ENCODE data around the gene LRRC18. TPM values are rescaled to one million over a fixed set of nuclear protein-coding genes. Genes with fewer than 3 reads are reported as not detected.

Gene LRRC18
- polyA plus RNA-seq, 2 of the 4 experiments (the other 2 are of a cell fraction), result not detected

DNA sequence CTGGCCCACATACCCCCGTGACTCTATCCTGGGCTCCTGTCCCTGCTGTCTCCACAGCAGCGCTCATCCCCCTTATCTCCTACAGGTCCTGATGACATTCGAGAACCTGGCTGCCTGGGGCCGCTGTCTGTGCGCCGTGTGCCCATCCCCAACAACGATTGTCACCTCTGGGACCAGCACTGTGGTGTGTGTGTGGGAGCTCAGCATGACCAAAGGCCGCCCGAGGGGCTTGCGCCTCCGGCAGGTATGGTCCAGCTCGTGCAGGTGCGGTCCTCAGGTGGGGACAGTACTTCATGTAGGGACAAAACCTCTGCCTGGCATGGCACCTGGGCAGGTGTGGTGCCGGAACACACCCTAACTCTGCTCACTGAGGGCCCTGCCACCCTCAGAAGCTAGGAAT is 30.4 kb upstream of the LRRC18 start:
- Histone ChIP-seq H3K4me3 (no peak overlapping the region), H3K4me1 (no peaks in the 10 kb centered on the region), H3K4me2 (no peak overlapping the region), H3K9me3 (peaks cover 3% of the 10 kb centered on the region; the same call in 1 of the 3 replicates), H3K27ac (no peak overlapping the region)
- ChIA-PET CTCF (interaction anchor here (0.9 to 1.3 kb wide), 2 partner anchors 312 to 314 kb away, joined by 3 to 7 read pairs; no protein-coding TSS in a partner anchor), POLR2A (no interaction called here)
- no peak for FAIRE-seq
- TF ChIP-seq EP300 (IDR thresholded peaks at IDR 0.05), result no peak
- no peak for TF ChIP-seq TP53 (CRISPR knock-in tag; IDR thresholded peaks at IDR 0.05)
- TF ChIP-seq, protein P1, sequence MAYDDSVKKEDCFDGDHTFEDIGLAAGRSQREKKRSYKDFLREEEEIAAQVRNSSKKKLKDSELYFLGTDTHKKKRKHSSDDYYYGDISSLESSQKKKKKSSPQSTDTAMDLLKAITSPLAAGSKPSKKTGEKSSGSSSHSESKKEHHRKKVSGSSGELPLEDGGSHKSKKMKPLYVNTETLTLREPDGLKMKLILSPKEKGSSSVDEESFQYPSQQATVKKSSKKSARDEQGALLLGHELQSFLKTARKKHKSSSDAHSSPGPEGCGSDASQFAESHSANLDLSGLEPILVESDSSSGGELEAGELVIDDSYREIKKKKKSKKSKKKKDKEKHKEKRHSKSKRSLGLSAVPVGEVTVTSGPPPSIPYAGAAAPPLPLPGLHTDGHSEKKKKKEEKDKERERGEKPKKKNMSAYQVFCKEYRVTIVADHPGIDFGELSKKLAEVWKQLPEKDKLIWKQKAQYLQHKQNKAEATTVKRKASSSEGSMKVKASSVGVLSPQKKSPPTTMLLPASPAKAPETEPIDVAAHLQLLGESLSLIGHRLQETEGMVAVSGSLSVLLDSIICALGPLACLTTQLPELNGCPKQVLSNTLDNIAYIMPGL (CRISPR knock-in tag; IDR thresholded peaks at IDR 0.05; ENCODE audit: borderline replicate concordance), result no peak
- TF ChIP-seq SMC3 (IDR thresholded peaks at IDR 0.05), result no peak
- TF ChIP-seq RFX5 (IDR thresholded peaks at IDR 0.05), result no peak
- no peak for DNase-seq (ENCODE audit: low read depth in 1 of 2, low spot score in 1 of 2)
- WGBS (ENCODE audit: missing lambda C conversion rate), result 21% methylated on average over 6 of the region's 14 CpGs
- no peak for ATAC-seq

- ChIA-PET POLR2A (no interaction called here), CTCF (interaction anchor here (1.7 kb wide), 1 partner anchor 13 kb away, joined by 4 read pairs; no protein-coding TSS in a partner anchor)
- Histone ChIP-seq H3K4me2 (no peak overlapping the region), H3K4me1 (no peaks in the 10 kb centered on the region), H3K4me3 (no peak overlapping the region), H3K27ac (no peak overlapping the region), H3K9me3 (peaks cover 3% of the 10 kb centered on the region; the same call in 1 of the 3 replicates)
- FAIRE-seq (no peak), DNase-seq (ENCODE audit: low read depth in 1 of 2, low spot score in 1 of 2) (no peak), ATAC-seq (no peak)
- TF ChIP-seq FOSL2 (IDR thresholded peaks at IDR 0.05) (no peak), FOSL2 (CRISPR knock-in tag; IDR thresholded peaks at IDR 0.05) (no peak), EHMT2 (IDR thresholded peaks at IDR 0.05; ENCODE audit: low read depth) (no peak), KDM1A (IDR thresholded peaks at IDR 0.05; ENCODE audit: low read depth) (no peak), RFX5 (IDR thresholded peaks at IDR 0.05) (no peak), RAD21 (conservative IDR thresholded peaks at IDR 0.05 in 1 of 2, IDR thresholded peaks at IDR 0.05 in 1 of 2) (no peak)
- 6% methylated on average over 2 of the region's 3 CpGs for WGBS (ENCODE audit: missing lambda C conversion rate)
Observed at GRCh38 chr10:48968036-48968435, 28.4 kb upstream of the LRRC18 start.

DNA sequence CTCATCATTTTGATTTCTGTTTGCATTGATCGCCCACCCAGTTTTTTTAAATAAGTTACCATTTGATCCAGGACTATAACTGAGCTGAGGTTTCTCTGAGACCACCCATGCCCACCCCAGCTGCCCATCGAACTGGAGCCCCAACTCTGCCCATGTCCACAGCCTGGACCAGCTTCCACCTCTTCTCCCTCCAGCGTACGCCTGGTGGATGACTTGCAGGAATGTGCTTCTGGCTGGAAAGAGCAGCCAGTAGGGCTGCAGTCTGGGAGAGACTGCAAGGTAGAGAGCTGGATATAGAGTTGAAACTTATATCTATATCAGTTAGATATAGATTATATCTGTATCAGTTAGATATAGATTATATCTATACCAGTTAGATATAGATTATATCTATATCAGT is 25.8 kb upstream of the LRRC18 start:
- H3K4me2 ChIP-seq, result no peak overlapping the region
- TF ChIP-seq TFCP2L1 (CRISPR knock-in tag; IDR thresholded peaks at IDR 0.05) (no peak), POLR2AphosphoS2 (conservative IDR thresholded peaks at IDR 0.05; ENCODE audit: low read length) (no peak), MYC (IDR thresholded peaks at IDR 0.05; ENCODE audit: borderline replicate concordance, low read length) (no peak), ESRRA (IDR thresholded peaks at IDR 0.05; ENCODE audit: borderline replicate concordance, low read length) (no peak), CHD4 (IDR thresholded peaks at IDR 0.05; ENCODE audit: borderline replicate concordance) (no peak), CBX8 (IDR thresholded peaks at IDR 0.05) (no peak), JUNB (IDR thresholded peaks at IDR 0.05) (no peak), PHF8 (IDR thresholded peaks at IDR 0.05; ENCODE audit: borderline replicate concordance, low read depth) (no peak), MAFK (IDR thresholded peaks at IDR 0.05; ENCODE audit: partially characterized antibody) (no peak), FOSB (CRISPR knock-in tag; IDR thresholded peaks at IDR 0.05) (no peak), EHF (CRISPR knock-in tag; IDR thresholded peaks at IDR 0.05) (no peak), POLR2A (IDR thresholded peaks at IDR 0.05; ENCODE audit: low read length) (no peak), TP53 (CRISPR knock-in tag; IDR thresholded peaks at IDR 0.05) (no peak), CBX2 (IDR thresholded peaks at IDR 0.05; ENCODE audit: borderline replicate concordance, low read depth) (no peak), RARB (CRISPR knock-in tag; IDR thresholded peaks at IDR 0.05) (no peak), KDM1A (IDR thresholded peaks at IDR 0.05; ENCODE audit: low read depth) (no peak), ZC3H11A (IDR thresholded peaks at IDR 0.05) (no peak)
- POLR2A ChIA-PET, result no interaction called here
- FAIRE-seq (no peak), ATAC-seq (no peak), DNase-seq (ENCODE audit: low read depth in 1 of 2, low spot score in 1 of 2) (no peak)
- no peaks in the 10 kb centered on the region for H3K4me1 ChIP-seq
- H3K4me3 ChIP-seq, result no peak overlapping the region
- 47% methylated on average over 4 of the region's 4 CpGs for WGBS (ENCODE audit: missing lambda C conversion rate)
- H3K9me3 ChIP-seq, result no peaks in the 10 kb centered on the region
- no peak overlapping the region for H3K27ac ChIP-seq
- CTCF ChIA-PET, result interaction anchor here (1.1 kb wide), 1 partner anchor 443 kb away, joined by 4 read pairs; no protein-coding TSS in a partner anchor
